GM10266 (cell line): ENCODE data around the gene UBC.
"Not testable (repeated sequence)": the region's sequence is repeated elsewhere in the genome, so short reads cannot be mapped to it uniquely, and the experiment has no call there.

Experiments
- DNase-seq: peaks from one replicate; pipeline ENCODE4 v3.0.0; 2012; ENCODE audit errors: extremely low spot score
- TF ChIP-seq, protein P1 (sequence below): IDR thresholded peaks from 2 replicates; pipeline ENCODE4 v1.5.1; 2012; ENCODE audit warnings: mild to moderate bottlenecking, low read depth; ENCODE audit not compliant: control insufficient read depth, insufficient read depth; ENCODE audit errors: missing control alignments

UBC gene

DNA sequence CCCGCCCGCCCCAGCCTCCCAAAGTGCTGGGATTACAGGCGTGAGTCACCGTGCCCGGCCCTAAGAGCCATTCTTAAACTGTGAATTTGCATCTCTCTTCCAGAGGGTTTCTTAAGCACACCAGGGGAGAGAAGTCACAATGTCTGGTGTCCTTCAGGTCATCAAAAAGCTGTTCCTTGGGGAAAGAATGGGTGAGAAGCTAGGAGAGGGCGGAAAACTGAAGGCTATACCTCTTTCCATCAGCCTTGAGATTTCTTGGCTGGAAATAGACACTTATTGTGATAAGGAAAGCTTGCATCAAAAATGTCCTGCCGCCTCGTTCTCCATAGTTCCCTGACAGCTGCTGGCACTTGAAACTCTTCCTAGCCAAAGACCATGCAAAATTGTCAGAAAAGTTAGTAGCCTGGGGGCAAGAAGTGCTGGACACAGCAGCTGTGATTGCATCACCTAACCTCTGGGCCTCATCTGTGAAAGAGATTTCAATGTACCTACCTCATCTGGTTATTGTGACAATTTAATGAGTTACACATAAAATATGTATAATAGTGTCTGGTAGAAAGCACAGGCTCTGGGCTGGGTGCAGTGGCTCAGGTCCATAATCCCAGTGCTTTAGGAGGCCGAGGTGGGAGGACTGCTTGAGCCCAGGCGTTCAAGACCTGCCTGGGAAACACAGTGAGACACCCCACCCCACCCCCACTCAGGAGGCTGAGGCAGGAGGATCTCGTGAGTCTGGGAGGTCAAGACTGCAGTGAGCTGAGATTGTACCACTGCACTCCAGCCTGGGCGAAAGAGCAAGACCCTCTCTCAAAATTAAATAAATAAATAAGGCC lies 9.7 kb upstream of the UBC start:
- TF ChIP-seq, protein P1, sequence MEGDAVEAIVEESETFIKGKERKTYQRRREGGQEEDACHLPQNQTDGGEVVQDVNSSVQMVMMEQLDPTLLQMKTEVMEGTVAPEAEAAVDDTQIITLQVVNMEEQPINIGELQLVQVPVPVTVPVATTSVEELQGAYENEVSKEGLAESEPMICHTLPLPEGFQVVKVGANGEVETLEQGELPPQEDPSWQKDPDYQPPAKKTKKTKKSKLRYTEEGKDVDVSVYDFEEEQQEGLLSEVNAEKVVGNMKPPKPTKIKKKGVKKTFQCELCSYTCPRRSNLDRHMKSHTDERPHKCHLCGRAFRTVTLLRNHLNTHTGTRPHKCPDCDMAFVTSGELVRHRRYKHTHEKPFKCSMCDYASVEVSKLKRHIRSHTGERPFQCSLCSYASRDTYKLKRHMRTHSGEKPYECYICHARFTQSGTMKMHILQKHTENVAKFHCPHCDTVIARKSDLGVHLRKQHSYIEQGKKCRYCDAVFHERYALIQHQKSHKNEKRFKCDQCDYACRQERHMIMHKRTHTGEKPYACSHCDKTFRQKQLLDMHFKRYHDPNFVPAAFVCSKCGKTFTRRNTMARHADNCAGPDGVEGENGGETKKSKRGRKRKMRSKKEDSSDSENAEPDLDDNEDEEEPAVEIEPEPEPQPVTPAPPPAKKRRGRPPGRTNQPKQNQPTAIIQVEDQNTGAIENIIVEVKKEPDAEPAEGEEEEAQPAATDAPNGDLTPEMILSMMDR = no peak
- no peak for DNase-seq

DNA sequence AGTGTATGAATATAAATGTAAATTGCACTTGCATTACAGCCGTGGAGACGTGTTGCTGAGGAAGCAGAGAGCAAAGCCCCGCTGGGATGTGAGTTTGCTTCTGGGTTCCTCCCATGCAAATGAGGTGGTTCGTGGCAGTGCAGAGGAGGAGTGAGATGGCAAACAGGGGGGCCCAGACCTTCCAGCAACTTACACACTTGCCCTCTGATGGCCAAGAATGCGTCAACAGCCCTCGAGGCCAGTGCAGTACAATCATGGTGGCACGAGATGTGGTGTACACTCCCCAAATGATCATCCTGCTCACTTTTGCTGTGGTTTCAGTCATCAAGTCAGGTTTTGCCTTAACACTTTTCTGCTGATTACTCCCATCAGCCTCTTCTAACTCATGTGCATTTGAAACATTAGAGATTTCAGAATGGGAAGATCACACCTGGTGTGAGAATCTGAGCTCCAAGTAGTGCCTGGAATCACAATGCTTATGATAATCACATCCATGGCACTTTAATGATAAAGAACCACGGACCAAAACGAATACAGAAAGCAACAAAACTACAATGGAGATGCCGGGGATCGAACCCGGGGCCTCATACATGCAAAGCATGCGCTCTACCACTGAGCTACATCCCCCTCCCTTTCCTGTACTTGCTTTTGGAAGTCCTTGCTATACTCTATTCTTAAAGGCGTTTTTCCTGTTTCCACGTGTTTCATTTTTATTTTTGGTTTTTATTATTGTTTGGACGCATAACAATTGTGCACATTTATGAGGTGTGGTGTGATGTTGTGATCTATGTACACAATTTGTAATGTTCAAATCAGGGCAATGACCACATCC lies 7.0 kb upstream of the UBC start:
- peak; percentile 71 for DNase-seq
- TF ChIP-seq, protein P1 = no peak

DNA sequence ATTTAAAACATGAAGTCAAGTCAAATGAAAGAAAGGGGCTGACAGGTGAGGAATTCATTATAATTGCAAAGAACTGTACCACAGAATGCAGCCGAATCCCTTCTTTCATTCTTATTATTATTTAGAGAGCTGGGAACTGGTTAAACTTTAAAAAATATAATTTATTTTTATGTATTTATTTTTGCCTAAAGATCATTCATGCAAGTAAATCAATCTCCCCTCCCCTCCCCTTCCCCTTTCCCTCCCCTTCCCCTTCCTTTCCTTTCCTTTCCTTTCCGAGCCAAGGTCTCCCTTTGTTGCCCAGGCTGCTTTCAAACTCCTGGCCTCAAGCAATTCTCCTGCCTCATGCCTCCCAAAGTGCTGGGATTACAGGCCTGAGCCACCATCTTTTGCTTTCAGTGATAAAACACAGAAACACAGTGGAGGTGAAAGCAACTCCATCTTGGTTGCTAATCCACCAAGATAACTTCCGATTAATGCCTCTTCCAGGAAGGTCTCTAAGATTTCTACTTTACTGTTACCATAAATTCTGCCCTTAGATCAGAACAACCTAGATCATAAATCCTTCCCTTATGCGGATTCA lies 6.0 kb upstream of the UBC start:
- no peak for DNase-seq
- TF ChIP-seq, protein P1 = no peak

DNA sequence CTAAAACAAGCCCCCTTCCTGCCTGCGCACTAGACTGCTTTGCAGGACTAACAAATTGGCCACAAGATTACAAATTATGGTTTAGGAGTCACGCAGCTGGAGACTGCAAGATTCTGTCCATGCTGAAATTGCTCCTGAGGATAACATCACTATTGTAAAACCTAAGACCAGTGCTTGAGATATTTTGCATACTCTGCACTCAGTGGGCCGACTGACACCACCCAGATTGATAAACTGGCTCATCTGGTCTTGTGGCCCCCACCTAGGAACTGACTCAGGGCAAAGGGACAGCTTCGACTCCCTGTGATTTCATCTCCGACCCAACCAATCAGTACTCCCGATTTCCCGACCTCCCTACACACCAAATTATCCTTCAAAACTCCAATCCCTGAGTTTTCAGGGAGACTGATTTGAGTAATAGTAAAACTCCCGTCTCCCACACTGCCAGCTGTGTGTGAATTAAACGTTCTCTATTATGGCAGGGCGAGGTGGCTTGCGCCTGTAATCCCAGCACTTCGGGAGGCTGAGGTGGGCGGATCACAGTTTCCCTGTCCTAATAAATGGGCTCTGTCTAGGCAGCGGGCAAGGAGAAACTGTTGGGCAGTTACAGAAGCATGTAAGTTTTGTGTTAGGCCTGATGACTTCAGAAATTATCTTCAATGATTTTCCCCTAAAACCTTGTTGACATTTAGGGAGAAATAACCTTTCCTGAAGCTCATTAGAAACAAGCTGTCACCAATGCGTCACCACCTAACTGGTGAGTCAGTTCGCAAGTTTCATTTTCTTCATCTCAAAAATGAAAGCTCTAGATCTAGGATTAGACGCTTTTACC lies 5.3 kb upstream of the UBC start:
- peak; percentile 43 for DNase-seq
- TF ChIP-seq, protein P1 = no peak

DNA sequence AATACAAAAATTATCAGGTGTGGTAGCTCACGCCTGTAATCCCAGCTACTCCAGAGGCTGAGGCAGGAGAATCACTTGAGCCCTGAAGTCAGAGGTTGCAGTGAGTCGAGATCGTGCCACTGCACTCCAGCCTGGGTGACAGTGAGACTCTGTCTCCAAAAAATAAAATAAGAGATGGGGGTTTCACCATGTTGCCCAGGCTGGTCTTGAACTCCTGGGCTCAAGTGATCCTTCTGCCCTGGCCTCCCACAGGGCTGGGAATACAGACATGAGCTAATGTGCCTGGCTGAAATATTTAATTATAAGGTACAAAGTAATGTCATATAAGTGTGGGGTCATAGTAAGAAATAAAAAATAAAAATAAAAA lies 4.2 kb upstream of the UBC start:
- DNase-seq = not testable (repeated sequence)

DNA sequence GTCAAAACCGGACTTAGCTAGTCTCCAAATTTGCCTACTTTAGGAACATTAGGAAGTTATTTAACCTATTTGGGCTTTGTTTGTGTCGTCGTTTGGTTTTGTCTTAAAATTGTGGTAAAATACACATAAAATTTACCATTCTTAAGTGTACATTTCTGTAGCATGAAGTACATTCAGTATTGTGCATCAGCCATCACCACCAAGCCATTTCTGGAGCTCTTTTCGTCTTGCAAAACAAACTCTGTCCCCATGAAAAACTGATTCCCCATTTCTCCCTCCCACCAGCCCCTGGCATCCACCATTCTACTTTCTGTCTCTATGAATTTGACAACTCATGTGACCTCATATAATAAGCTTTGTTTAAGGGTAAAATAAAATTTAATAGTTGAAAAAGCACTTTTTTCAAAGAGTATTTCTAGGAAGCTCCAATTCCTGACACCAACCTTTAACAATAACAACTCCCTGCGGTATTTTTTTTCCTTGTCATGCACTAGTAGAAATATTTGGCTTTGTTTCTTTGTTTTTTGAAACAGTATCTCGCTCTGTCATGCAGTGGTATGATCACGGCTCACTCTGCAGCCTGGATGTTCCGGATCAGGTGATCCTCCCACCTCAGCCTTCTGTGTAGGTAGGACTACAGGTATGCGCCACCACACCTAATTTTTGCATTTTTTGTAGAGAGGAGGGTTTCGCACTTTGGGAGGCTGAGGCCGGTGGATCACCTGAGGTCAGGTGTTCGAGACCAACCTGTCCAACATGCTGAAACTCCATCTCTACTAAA lies 3.6 kb upstream of the UBC start:
- DNase-seq = no peak
- TF ChIP-seq, protein P1 = no peak
